ENCODE measurements around the gene RORC. TPM values are rescaled to one million over a fixed set of nuclear protein-coding genes. Genes with fewer than 3 reads are reported as not detected.

The RORC gene
- total RNA-seq, 4 donors from 2014 or later = 0.21 to 0.90 TPM; not detected in 2

DNA sequence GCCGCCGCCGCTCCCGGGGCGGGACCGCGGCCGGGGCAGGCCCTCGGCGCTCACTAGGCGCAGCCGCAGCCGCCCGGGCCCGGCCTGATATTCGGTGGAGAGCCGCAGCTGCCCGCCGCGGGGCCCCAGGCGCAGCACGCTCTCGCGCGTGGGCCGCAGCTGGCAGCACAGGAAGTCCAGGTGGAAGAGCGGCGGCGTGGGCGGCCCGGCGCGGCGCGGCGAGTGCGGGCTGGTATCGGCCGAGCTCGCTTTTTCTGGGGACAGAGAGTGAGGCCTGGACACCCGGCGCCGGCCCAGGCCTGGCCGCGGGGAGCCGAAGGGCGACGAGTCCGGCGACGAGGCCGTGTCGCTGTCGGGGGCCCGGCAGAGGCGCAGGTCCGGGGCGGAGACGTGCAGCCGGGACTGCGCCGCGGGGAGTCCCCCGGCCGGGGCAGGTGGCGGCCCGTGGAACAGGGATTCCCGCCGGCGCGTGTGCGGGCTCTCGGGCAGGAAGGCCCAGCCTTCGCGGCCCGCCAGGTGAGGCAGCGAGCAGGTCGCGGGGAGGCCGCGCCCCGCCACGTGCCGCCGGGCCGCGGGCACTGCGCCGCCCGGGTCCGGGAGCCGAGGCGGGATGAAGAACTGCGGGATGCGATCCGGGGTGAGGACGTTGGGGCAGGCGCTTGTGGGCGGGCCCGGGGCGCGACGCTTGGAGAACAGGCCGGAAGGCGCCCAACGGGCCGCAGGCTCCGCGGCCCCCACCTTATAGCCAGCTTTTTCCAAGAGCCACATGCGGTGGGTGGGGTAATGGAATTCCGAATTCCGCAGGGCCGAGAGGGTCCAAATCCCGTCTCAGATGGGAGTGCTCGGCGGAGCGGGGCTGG is 6.8 kb upstream of the RORC start:
- 4% methylated on average over 26 to 57 of the region's 117 CpGs for WGBS, 2 donors
- TF ChIP-seq POLR2A (IDR thresholded peaks at IDR 0.05) = peak in 1 of 2 donors; percentile 5
- no peak for TF ChIP-seq EP300 (IDR thresholded peaks at IDR 0.05)
- TF ChIP-seq, protein P1, sequence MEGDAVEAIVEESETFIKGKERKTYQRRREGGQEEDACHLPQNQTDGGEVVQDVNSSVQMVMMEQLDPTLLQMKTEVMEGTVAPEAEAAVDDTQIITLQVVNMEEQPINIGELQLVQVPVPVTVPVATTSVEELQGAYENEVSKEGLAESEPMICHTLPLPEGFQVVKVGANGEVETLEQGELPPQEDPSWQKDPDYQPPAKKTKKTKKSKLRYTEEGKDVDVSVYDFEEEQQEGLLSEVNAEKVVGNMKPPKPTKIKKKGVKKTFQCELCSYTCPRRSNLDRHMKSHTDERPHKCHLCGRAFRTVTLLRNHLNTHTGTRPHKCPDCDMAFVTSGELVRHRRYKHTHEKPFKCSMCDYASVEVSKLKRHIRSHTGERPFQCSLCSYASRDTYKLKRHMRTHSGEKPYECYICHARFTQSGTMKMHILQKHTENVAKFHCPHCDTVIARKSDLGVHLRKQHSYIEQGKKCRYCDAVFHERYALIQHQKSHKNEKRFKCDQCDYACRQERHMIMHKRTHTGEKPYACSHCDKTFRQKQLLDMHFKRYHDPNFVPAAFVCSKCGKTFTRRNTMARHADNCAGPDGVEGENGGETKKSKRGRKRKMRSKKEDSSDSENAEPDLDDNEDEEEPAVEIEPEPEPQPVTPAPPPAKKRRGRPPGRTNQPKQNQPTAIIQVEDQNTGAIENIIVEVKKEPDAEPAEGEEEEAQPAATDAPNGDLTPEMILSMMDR (IDR thresholded peaks at IDR 0.05) = no peak
- Histone ChIP-seq H3K4me1 (peaks cover 0 to 33% (median 9%) of the 10 kb centered on the region in 4 donors), H3K27ac (peak overlapping the region; percentile 62 to 87 (median 76)), H3K4me3 (peak overlapping the region; percentile 28 to 59 (median 40)), H3K9me3 (no peaks in the 10 kb centered on the region), H3K36me3 (no peaks in the 10 kb centered on the region), H3K27me3 (peaks cover 0 to 29% of the 10 kb centered on the region in 2 donors)
- DNase-seq (ENCODE audit: low spot score in 2 of 2) = no peak

DNA sequence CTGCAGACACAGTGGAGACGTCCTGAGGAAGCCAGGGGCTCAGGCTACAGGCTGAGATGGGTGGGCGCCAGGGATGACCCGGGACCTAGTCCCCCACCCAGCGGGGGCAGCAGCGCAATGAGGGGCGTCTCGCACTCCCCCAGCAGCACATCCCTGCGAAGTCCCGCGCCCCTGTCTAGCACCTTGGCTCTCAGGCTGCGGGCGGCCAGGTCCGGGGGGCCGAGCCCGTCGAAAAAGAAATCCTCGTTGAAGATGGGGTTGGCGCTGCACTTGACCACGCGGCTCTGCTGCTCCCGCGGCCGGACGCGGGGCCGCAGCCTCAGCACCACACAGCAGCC is 6.3 kb upstream of the RORC start:
- Histone ChIP-seq H3K9me3 (no peaks in the 10 kb centered on the region), H3K36me3 (no peaks in the 10 kb centered on the region), H3K4me3 (peak overlapping the region; percentile 16 to 59 (median 40)), H3K27ac (peak overlapping the region in 1 of 4 donors; percentile 85), H3K4me1 (peaks cover 0 to 33% (median 9%) of the 10 kb centered on the region in 4 donors), H3K27me3 (peaks cover 0 to 29% of the 10 kb centered on the region in 2 donors)
- 4 to 18% methylated on average over 14 to 24 of the region's 26 CpGs for WGBS, 2 donors
- no peak for DNase-seq (ENCODE audit: low spot score in 2 of 2)
- TF ChIP-seq, protein P1 (IDR thresholded peaks at IDR 0.05) = no peak
- TF ChIP-seq POLR2A (IDR thresholded peaks at IDR 0.05) (no peak), EP300 (IDR thresholded peaks at IDR 0.05) (no peak)

DNA sequence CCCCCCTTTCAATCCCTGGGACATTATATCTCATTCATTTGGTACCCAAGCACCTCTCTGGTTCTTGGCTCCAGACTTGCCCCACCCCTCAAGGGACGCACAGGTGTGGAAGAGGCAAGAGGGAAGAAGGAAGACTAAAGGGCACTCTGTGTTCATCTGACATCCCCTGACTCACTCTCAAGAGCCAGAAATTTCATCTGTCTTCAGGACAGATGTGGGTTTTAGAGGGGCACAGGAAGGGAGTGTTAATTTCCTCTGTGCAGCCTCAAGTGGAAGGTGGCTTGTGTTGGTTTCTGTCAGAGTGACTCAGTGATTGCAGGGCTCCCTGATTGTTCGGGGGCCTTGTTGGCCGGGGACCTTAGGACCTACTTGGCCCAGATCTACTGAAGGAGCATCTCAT is 5.6 kb upstream of the RORC start:
- no peak for TF ChIP-seq POLR2A (IDR thresholded peaks at IDR 0.05)
- no peak for TF ChIP-seq EP300 (IDR thresholded peaks at IDR 0.05)
- TF ChIP-seq, protein P1 (IDR thresholded peaks at IDR 0.05) = no peak
- H3K36me3 ChIP-seq = no peaks in the 10 kb centered on the region
- peaks cover 0 to 29% of the 10 kb centered on the region in 2 donors for H3K27me3 ChIP-seq
- WGBS, 2 donors = 69 to 87% methylated on average over 3 of the region's 3 CpGs
- H3K4me1 ChIP-seq = peaks cover 0 to 33% (median 9%) of the 10 kb centered on the region in 4 donors
- no peak overlapping the region for H3K4me3 ChIP-seq
- H3K27ac ChIP-seq = no peak overlapping the region
- H3K9me3 ChIP-seq = no peaks in the 10 kb centered on the region
- DNase-seq (ENCODE audit: low spot score in 2 of 2) = no peak

DNA sequence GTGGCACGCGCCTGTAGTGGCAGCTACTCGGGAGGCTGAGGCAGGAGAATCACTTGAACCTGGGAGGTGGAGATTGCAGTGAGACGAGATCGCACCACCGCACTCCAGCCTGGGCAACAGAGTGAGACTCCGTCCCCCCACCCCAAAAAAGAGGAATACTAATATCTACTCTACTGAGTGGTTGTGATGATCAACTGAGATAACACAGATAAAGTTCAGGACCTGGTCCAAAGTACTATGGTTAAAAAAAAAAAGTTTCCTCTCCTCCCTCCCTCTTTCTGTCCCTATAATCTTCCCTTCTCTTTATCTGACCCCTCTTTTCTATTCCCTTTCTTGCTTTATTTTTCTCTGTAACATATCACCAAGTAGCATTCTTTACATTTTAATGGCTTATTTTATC is 4.0 kb upstream of the RORC start:
- H3K36me3 ChIP-seq = no peaks in the 10 kb centered on the region
- TF ChIP-seq POLR2A (IDR thresholded peaks at IDR 0.05) (no peak), EP300 (IDR thresholded peaks at IDR 0.05) (no peak)
- TF ChIP-seq, protein P1 (IDR thresholded peaks at IDR 0.05) = no peak
- DNase-seq (ENCODE audit: low spot score in 2 of 2) = no peak
- no peak overlapping the region for H3K27ac ChIP-seq
- H3K4me3 ChIP-seq = no peak overlapping the region
- no peaks in the 10 kb centered on the region for H3K9me3 ChIP-seq
- H3K27me3 ChIP-seq = peaks cover 0 to 29% of the 10 kb centered on the region in 2 donors
- WGBS, 2 donors = 93 to 95% methylated on average over 7 of the region's 7 CpGs
- peaks cover 0 to 31% (median 9%) of the 10 kb centered on the region in 4 donors for H3K4me1 ChIP-seq

DNA sequence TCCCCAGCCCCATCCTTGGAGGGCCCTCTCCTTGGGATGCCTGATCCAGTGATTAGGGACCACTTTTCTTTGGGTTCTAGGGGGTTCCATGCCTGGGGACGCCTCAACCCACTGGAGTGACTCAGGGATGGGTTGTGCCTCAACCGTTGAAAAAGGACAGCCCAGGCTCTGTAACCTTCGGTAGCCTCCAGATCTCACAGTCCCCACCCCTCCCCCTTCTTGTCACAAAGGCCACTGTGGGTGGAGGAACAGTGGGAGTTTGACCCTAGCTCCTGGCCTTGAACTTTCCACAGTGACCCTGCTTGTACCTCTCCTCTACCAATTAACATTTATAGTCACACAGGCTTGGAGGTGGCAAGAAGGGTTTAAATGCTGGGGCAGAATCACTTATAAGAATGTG is 2.6 kb upstream of the RORC start:
- H3K27me3 ChIP-seq = peaks cover 0 to 19% of the 10 kb centered on the region in 2 donors
- no peak for DNase-seq (ENCODE audit: low spot score in 2 of 2)
- 30 to 46% methylated on average over 2 to 3 of the region's 3 CpGs for WGBS, 2 donors
- TF ChIP-seq POLR2A (IDR thresholded peaks at IDR 0.05) (no peak), EP300 (IDR thresholded peaks at IDR 0.05) (no peak)
- TF ChIP-seq, protein P1 (IDR thresholded peaks at IDR 0.05) = no peak
- H3K9me3 ChIP-seq = no peaks in the 10 kb centered on the region
- H3K27ac ChIP-seq = no peak overlapping the region
- H3K4me3 ChIP-seq = no peak overlapping the region
- H3K4me1 ChIP-seq = peaks cover 0 to 21% (median 3%) of the 10 kb centered on the region in 4 donors
- no peaks in the 10 kb centered on the region for H3K36me3 ChIP-seq
